Liver (tissue), 9 donors: ENCODE measurements around the gene AGMAT. TPM values are rescaled to one million over a fixed set of nuclear protein-coding genes. Genes with fewer than 3 reads are reported as not detected.
A peak's percentile ranks its signal among the peaks of the same experiment; 100 is the strongest.

Source experiments
- DNase-seq: peaks from one replicate; pipeline ENCODE4 v3.0.0-alpha.2; 2017; ENCODE audit warnings: low spot score
- H3K27ac ChIP-seq, 2 donors: one replicate each; pipeline ENCODE4 v1.7.0; 2013; ENCODE audit warnings: inconsistent platforms in 2 of 2, low read length in 2 of 2, control low read depth in 1 of 2, low read depth in 1 of 2, mild to moderate bottlenecking in 1 of 2
- H3K27me3 ChIP-seq, 4 donors: one replicate each; pipeline versions ENCODE4 v1.6.1 to v1.7.0; 2013; ENCODE audit warnings: low read length in 3 of 4, inconsistent platforms in 1 of 4, mild to moderate bottlenecking in 1 of 4, moderate library complexity in 1 of 4; ENCODE audit not compliant: control insufficient read depth in 4 of 4, insufficient read depth in 4 of 4
- H3K36me3 ChIP-seq, 4 donors: one replicate each; pipeline versions ENCODE4 v1.6.1 to v1.7.0; 2013; ENCODE audit warnings: low read length in 3 of 4, mild to moderate bottlenecking in 3 of 4, low read depth in 1 of 4, moderate library complexity in 1 of 4; ENCODE audit not compliant: control insufficient read depth in 4 of 4, insufficient read depth in 3 of 4
- H3K4me1 ChIP-seq, 4 donors: one replicate each; pipeline versions ENCODE4 v1.6.1 to v1.7.0; 2013; ENCODE audit warnings: low read length in 3 of 4, mild to moderate bottlenecking in 3 of 4, moderate library complexity in 1 of 4; ENCODE audit not compliant: control insufficient read depth in 4 of 4, insufficient read depth in 4 of 4
- H3K4me3 ChIP-seq, 3 donors: one replicate each; pipeline versions ENCODE4 v1.6.1 to v1.7.0; 2013; ENCODE audit warnings: low read length in 3 of 3, control low read depth in 1 of 3, low read depth in 1 of 3, mild to moderate bottlenecking in 1 of 3
- H3K9ac ChIP-seq, 2 donors: one replicate each; pipeline ENCODE4 v1.7.0; 2013; ENCODE audit warnings: low read length in 2 of 2, mild to moderate bottlenecking in 2 of 2, moderate library complexity in 2 of 2, control low read depth in 1 of 2, low read depth in 1 of 2
- H3K9me3 ChIP-seq, 4 donors: one replicate each; pipeline versions ENCODE4 v1.6.1 to v1.7.0; 2013; ENCODE audit warnings: low read length in 3 of 4; ENCODE audit not compliant: control insufficient read depth in 4 of 4
- EGR1 ChIP-seq, 2 donors: IDR thresholded peaks; 2 replicates each; pipeline ENCODE4 v1.6.1; 2016 to 2018; ENCODE audit warnings: antibody characterized with exemption in 2 of 2, low read depth in 2 of 2
- FOXA1 ChIP-seq: IDR thresholded peaks from 2 replicates; pipeline ENCODE4 v1.6.1; 2016; ENCODE audit warnings: antibody characterized with exemption
- FOXA2 ChIP-seq: IDR thresholded peaks from 2 replicates; pipeline ENCODE4 v1.6.1; 2016; ENCODE audit warnings: antibody characterized with exemption
- JUND ChIP-seq, 2 donors: IDR thresholded peaks; 2 replicates each; pipeline ENCODE4 v1.6.1; 2016; ENCODE audit warnings: antibody characterized with exemption in 2 of 2
- NR2F2 ChIP-seq: IDR thresholded peaks from 2 replicates; pipeline ENCODE4 v1.6.1; 2016; ENCODE audit warnings: antibody characterized with exemption
- RAD21 ChIP-seq, 2 donors: IDR thresholded peaks; 2 replicates each; pipeline ENCODE4 v1.6.1; 2016; ENCODE audit warnings: antibody characterized with exemption in 2 of 2, mild to moderate bottlenecking in 2 of 2
- RXRA ChIP-seq, 2 donors: IDR thresholded peaks; 2 replicates each; pipeline ENCODE4 v1.6.1; 2017 to 2018; ENCODE audit warnings: antibody characterized with exemption in 2 of 2, mild to moderate bottlenecking in 1 of 2
- SP1 ChIP-seq: IDR thresholded peaks from 2 replicates; pipeline ENCODE4 v1.6.1; 2018; ENCODE audit warnings: antibody characterized with exemption, mild to moderate bottlenecking
- TAF1 ChIP-seq: conservative IDR thresholded peaks from 2 replicates; pipeline ENCODE4 v1.6.1; 2016; ENCODE audit warnings: antibody characterized with exemption, mild to moderate bottlenecking
- WGBS: extraction: QIAGEN DNeasy Blood & Tissue Kit; methylation state at CpG from one replicate; pipeline ENCODE4 v1.1.7; 2013; 5-methylcytosine and 5-hydroxymethylcytosine counted together
- polyA plus RNA-seq, 2 donors: library from polyadenylated mRNA; stranded (reverse) in 1 of 2; unstranded in 1 of 2; fragments of 200-250 nt in 1 of 2; fragments of >200 nt in 1 of 2; fragmentation: Nextera tagmentation in 1 of 2; extraction: Ambion mirVana in 1 of 2; gene quantifications; one replicate each; pipeline versions ENCODE4 v1.2.1 to v1.2.3, GENCODE V29; 2013 to 2015
- total RNA-seq, 2 donors: library from RNA; depleted of rRNA; stranded (reverse); fragments of >200 nt; gene quantifications; one replicate each; pipeline ENCODE4 v1.2.3, GENCODE V29; 2014
- TF ChIP-seq, protein P1 (sequence below): IDR thresholded peaks from 2 replicates; pipeline ENCODE4 v1.6.1; 2016; ENCODE audit warnings: antibody characterized with exemption
- TF ChIP-seq, protein P2 (sequence below): IDR thresholded peaks from 2 replicates; pipeline ENCODE4 v1.6.1; 2016; ENCODE audit warnings: antibody characterized with exemption
- TF ChIP-seq, protein P3 (sequence below): IDR thresholded peaks from 2 replicates; pipeline ENCODE4 v1.6.1; 2016; ENCODE audit warnings: antibody characterized with exemption, mild to moderate bottlenecking
- TF ChIP-seq, protein P4 (sequence below): IDR thresholded peaks from 2 replicates; pipeline ENCODE4 v1.6.1; 2016; ENCODE audit warnings: antibody characterized with exemption
- donor health status: healthy.
- donor health status: healthy.
- donor health status: healthy.
- donor health status: healthy.
- donor health status: healthy.

The AGMAT gene
- total and polyA plus RNA-seq, 4 donors = 31.9 to 83.6 (median 40.6) TPM

DNA sequence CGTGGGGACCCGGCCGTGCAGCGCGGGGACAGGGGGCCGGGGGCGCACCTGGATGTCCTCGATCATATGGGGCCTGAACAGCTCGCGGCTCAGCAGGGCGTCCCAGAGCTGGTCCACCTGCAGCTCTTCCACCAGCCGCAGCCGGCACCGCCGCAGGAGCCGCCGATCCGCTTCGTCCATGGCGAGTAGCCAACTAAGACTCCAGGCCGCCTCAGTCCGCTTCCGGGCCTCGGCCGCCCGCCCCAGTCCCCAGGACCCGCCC is 60.9 kb downstream of the AGMAT start, which contains the start of gene CASP9:
CASP9 (minus strand) TSS at position 195 of the 262 bp plus-strand sequence; CDS start at position 180, 15 bp downstream.
- peaks cover 3 to 35% (median 24%) of the 10 kb centered on the region in 4 donors for H3K4me1 ChIP-seq
- H3K27ac ChIP-seq = peak within 1 kb of the TSS; percentile 98 to 99
- H3K36me3 ChIP-seq = no peaks in the 10 kb centered on the region
- peak within 1 kb of the TSS; percentile 79 to 80 for H3K9ac ChIP-seq
- WGBS = under 1% methylated on average over 27 of the region's 27 CpGs
- no peaks in the 10 kb centered on the region for H3K27me3 ChIP-seq
- no peak for TF ChIP-seq FOXA1
- TF ChIP-seq, protein P1, sequence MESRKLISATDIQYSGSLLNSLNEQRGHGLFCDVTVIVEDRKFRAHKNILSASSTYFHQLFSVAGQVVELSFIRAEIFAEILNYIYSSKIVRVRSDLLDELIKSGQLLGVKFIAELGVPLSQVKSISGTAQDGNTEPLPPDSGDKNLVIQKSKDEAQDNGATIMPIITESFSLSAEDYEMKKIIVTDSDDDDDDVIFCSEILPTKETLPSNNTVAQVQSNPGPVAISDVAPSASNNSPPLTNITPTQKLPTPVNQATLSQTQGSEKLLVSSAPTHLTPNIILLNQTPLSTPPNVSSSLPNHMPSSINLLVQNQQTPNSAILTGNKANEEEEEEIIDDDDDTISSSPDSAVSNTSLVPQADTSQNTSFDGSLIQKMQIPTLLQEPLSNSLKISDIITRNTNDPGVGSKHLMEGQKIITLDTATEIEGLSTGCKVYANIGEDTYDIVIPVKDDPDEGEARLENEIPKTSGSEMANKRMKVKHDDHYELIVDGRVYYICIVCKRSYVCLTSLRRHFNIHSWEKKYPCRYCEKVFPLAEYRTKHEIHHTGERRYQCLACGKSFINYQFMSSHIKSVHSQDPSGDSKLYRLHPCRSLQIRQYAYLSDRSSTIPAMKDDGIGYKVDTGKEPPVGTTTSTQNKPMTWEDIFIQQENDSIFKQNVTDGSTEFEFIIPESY = no peak
- TF ChIP-seq NR2F2 = no peak
- TF ChIP-seq TAF1 = no peak
- TF ChIP-seq, protein P2, sequence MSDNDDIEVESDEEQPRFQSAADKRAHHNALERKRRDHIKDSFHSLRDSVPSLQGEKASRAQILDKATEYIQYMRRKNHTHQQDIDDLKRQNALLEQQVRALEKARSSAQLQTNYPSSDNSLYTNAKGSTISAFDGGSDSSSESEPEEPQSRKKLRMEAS = no peak
- no peak for TF ChIP-seq RAD21 (IDR thresholded peaks at IDR 0.05)
- no peaks in the 10 kb centered on the region for H3K9me3 ChIP-seq
- DNase-seq = no peak
- peak within 1 kb of the TSS; percentile 71 to 78 (median 75) for H3K4me3 ChIP-seq

DNA sequence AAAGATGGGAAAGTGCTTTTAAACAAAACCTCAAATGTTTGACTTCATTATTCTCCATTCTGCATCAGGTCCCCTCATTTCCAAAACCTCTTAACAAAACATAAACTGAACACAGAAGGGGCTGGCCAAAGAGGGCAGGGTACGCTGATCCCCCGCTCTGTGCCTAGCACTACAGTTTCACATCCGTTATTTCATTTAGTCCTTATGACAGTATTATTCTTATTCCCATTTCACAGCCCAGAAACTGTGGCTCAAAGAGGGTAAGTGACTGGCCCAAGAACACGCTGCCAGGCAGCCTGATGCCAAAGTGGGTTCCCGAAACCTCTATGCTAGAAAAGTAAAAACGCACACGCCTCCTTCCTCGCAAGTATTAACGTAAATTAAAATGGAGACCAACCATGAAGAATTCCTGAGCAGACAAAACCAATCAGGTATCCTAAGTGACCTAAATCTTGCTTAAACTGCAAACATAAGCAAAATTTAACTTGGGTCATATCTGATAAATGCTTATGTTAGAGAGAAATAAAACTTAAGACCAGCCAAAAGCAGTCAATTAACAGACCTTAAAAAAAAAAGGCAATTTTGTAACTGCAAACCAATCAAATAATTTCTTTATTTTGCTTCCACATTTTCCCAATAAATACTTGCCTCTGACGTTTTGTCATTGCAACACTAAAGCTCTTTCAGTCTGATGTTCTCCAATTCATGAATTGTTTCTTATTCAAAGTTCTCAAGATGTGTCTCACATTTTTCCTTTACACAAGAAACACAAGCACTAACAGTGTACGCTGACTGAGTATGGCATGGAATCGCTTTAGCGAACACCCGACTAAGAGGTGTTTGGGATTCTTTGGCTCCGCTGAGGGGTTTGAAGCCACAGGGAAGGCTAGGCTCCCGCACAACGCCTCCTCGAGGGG is 61.5 kb downstream of the AGMAT start:
- Histone ChIP-seq H3K36me3 (no peaks in the 10 kb centered on the region), H3K27ac (peak overlapping the region; percentile 82 to 99), H3K9me3 (no peaks in the 10 kb centered on the region), H3K9ac (peak overlapping the region; percentile 78 to 80), H3K27me3 (no peaks in the 10 kb centered on the region), H3K4me3 (peak overlapping the region; percentile 51 to 78 (median 65)), H3K4me1 (peaks cover 3 to 35% (median 24%) of the 10 kb centered on the region in 4 donors)
- TF ChIP-seq, protein P3, sequence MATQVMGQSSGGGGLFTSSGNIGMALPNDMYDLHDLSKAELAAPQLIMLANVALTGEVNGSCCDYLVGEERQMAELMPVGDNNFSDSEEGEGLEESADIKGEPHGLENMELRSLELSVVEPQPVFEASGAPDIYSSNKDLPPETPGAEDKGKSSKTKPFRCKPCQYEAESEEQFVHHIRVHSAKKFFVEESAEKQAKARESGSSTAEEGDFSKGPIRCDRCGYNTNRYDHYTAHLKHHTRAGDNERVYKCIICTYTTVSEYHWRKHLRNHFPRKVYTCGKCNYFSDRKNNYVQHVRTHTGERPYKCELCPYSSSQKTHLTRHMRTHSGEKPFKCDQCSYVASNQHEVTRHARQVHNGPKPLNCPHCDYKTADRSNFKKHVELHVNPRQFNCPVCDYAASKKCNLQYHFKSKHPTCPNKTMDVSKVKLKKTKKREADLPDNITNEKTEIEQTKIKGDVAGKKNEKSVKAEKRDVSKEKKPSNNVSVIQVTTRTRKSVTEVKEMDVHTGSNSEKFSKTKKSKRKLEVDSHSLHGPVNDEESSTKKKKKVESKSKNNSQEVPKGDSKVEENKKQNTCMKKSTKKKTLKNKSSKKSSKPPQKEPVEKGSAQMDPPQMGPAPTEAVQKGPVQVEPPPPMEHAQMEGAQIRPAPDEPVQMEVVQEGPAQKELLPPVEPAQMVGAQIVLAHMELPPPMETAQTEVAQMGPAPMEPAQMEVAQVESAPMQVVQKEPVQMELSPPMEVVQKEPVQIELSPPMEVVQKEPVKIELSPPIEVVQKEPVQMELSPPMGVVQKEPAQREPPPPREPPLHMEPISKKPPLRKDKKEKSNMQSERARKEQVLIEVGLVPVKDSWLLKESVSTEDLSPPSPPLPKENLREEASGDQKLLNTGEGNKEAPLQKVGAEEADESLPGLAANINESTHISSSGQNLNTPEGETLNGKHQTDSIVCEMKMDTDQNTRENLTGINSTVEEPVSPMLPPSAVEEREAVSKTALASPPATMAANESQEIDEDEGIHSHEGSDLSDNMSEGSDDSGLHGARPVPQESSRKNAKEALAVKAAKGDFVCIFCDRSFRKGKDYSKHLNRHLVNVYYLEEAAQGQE = peak; percentile 3
- no peak for TF ChIP-seq SP1
- TF ChIP-seq JUND (IDR thresholded peaks at IDR 0.05) = no peak
- no peak for TF ChIP-seq EGR1 (IDR thresholded peaks at IDR 0.05; ENCODE audit: low read depth in 2 of 2)
- WGBS = 44% methylated on average over 18 of the region's 18 CpGs
- DNase-seq = no peak

DNA sequence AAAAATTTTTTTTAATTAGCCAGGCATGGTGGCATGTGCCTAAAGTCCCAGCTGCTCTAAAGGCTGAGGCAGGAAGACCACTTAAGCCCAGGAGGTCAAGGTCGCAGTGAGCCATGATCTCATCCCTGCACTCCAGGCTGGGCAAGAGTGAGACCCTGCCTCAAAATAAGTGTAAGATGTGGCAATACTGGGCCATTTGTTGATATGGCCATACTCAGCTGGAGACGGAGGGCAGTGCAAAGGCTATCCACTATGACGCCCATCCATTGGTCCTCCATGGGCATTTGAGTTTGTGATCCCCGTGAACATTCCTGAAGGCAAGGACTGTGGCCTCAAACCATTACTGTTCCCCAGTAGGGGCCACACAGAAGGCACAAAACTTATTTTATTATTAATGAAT is 62.3 kb downstream of the AGMAT start:
- WGBS = 98% methylated on average over 4 of the region's 4 CpGs
- DNase-seq = no peak

More for the DNA sequence above, 62.3 kb downstream of the AGMAT start:
- H3K27ac ChIP-seq = no peak overlapping the region
- H3K27me3 ChIP-seq = no peaks in the 10 kb centered on the region
- no peak for TF ChIP-seq RAD21 (IDR thresholded peaks at IDR 0.05)
- TF ChIP-seq, protein P1 = no peak
- no peak for TF ChIP-seq EGR1 (IDR thresholded peaks at IDR 0.05; ENCODE audit: low read depth in 2 of 2)
- no peak for TF ChIP-seq NR2F2
- TF ChIP-seq FOXA2 = no peak
- TF ChIP-seq, protein P4, sequence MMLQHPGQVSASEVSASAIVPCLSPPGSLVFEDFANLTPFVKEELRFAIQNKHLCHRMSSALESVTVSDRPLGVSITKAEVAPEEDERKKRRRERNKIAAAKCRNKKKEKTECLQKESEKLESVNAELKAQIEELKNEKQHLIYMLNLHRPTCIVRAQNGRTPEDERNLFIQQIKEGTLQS = no peak
- TF ChIP-seq RXRA (IDR thresholded peaks at IDR 0.05) = no peak
- peaks cover 3 to 31% (median 21%) of the 10 kb centered on the region in 4 donors for H3K4me1 ChIP-seq
- no peak overlapping the region for H3K9ac ChIP-seq
- no peak overlapping the region for H3K4me3 ChIP-seq
- H3K36me3 ChIP-seq = peaks cover 0 to 4% (median under 1%) of the 10 kb centered on the region in 4 donors
- H3K9me3 ChIP-seq = no peaks in the 10 kb centered on the region
